Activated CD4-positive, alpha-beta T cell treated with anti-CD3 and anti-CD28 coated beads, Interleukin-2, amount 50 U/mL, for 16 hours (primary cell): ENCODE results near the gene RNF26.

Source experiments
- DNase-seq: peaks from one replicate; pipeline ENCODE4 v3.0.0-alpha.2; 2020

RNF26 gene

DNA sequence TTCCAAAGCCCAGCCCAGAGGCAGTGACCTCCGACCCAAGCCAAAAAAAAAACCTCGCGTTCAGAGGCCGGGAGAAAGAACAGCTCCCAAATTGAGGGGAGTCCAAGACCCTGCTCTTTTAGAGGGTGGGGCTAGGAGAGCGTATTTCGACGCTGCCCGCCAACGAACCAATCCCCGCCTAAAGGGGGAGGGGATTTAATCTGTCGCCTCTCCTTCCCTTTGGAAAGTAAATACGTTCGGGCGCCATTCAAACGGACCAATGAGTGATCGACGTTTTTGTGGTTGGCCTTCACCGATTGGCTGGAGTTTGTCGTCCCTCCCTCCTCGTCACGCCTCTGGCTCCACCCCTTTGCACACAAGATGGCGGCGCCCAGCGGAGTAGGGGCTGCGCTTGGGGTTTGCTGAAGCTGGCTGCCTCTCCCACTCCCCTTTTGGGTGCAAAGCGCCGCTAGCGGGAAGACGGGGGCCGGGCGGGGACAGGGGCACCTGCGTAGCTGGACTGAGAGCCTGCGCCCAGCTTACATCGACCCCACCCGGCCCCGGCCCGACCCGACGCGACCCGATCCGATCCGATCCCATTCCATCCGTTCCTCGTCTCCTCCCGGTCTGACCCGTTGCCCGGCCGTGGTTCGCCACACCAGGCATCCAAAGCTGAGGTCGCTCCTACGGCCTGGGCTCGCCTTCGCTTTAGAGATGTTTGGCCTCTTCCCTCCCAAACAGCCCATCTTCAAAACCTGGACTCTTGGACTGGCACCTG lies at the start of gene RNF26:
RNF26 (plus strand) TSS at position 354 of the 757 bp plus-strand sequence. CDS start 596 bp downstream, outside the sequence.
- peak; percentile 98 for DNase-seq

DNA sequence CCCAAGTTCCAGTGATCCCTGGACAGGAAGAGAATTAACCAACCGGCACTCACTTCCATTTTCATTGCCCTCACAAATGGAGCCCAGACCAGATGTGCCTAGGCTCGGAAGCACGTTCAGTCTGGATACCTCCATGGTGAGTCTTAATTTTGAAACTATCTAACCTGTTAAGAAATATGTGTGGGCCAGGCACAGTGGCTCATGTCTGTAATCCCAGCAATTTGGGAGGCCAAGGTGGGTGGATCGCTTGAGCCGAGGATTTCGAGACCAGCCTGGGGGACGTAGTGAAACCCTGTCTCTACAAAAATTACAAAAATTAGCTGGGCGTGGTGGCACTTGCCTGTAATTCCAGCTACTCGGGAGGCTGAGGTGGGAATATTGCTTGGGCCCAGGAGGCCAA lies 48.9 kb upstream of the RNF26 start:
- DNase-seq = no peak

DNA sequence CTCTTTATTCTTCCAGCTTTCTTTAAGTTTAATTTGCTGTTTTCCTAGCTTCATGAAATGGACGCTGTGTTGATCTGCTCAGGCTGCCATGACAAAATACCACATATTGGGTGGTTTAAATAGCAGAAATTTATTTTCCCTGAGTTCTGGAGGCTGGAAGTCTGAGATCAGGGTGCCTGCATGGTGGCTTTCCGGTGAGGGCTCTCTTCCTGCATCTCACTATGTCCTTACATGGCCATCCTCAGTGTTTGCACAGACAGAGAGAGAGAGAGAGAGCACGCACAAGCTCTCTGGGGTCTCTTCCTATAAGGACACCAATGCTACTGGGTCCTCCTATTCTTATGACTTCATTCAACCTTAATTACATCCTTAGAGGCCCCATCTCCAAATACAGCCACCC lies 46.1 kb upstream of the RNF26 start:
- no peak for DNase-seq

GRCh38 chr11:119290894-119291497 lies 43.3 kb upstream of the RNF26 start:
- DNase-seq = no peak

DNA sequence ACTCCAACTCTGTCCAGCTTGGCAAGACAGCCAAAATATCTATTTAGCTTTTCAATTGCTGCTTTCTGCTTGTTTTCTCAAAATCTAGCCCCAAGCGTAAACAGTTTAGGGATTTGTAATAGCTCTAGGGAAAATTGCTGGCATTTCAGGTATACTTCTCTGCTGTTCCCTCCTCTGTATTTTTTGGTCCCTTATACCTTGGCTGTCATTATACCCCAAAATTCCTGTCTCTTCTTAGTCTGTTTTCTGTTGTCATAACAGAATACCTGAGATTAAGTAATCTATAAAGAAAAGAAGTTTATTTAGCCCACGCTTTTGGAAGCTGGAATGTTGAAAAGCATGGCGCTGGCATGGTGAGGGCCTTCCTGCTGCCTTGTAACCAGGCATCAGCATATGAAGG lies 40.9 kb upstream of the RNF26 start:
- no peak for DNase-seq

DNA sequence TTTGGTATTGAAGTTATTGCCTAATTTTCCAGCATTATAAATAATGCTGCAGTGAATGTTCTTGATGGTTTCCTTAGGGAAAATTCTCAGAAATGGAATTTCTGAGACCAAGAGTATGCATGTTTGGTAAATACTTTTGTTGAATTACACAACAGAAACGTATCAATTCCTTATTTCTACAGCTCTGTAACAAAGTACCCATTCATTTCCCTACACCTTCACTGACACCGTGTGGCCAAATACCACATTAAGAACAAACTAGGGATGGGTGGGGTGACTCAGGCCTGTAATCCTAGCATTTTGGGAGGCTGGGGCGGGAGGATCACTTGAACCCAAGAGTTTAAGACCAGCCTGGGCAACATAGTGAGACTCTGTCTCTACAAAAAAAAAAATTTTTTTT lies 39.1 kb upstream of the RNF26 start:
- no peak for DNase-seq

- DNase-seq = no peak
These were observed 36.4 kb upstream of the RNF26 start for GRCh38 chr11:119297938-119298337.

DNA sequence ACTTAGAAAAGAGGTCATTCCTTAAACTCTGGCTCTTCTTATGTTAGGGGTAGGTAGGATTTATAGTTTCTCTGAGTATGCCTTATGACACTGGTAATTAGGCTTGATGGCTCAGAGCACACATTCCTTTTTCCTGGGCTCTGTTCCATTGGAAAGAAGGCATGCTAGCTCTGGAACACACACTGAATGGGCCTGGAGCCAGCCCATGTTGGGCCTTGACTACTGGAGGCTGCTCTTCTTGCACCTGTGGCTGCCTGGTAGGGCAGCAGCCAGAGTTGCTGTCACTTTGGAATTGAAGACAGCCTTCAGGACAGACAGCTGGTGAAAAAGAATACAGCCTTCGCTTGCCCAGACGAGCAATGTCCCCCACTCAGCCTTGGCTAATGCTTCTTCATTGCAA lies 35.6 kb upstream of the RNF26 start:
- no peak for DNase-seq

GRCh38 chr11:119299416-119299815 lies 34.9 kb upstream of the RNF26 start:
- DNase-seq = no peak

GRCh38 chr11:119300198-119300964 lies 33.9 kb upstream of the RNF26 start:
- no peak for DNase-seq

DNA sequence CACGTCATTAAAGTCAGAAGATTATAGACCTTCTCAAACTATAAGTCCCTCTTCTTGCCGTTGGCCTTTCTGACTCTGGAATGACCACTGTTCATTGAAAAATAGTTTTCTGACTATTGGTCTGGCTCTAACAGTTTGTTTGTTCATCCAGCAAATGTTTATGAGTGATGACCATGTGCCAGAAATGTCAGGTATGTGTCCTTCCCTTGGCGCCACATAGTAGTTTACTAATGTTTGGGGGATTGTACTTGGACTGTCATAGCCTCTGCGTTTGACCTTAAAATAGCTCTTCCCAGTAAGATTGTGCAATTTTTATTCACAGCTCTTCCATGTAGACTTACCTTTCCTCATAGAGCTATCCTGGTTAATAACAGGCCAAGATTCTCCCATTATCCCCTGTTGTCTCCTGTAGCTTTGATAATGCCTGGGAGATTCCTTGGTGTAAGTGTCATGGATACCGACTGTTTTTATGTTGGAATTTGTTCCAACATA lies 31.1 kb upstream of the RNF26 start:
- no peak for DNase-seq

DNA sequence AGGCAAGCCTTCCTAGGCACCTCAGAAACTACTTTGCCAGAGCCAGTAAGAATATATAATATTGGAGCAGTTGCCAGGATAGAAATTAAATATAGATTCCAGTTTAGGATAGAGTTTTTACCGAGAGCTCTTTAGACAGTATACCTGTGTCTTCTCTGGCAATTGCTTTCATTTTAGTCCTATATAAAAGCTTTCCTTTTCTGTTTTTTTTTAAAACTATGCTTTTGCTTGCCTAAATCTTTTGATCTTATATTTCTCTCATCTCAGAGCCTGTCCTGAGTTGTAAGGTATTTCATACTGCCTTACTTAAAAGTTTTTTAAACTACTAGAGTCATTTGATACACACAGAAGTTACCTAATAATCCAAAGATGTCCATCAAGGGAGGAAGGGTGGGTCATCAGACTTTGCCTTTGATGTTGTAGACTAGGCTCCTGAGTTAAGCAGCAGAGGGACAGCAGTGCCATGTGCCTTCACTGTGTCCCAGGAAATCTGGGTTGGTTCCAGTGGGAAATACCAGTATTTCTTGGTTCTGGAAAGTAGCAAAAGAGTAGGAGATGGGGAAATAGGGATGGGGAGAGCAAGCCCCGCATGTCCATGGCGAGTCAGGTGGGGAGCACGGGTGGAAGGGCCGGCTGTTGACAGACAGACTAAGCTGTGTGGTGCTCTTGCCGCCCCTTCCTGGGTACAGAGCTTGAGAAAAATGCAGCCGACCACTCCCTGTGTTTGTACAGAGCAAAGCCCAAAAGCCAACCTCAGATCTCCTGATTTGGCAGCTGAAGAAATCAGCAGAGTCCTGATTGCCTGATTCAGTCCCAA lies 28.6 kb upstream of the RNF26 start:
- DNase-seq = no peak

DNA sequence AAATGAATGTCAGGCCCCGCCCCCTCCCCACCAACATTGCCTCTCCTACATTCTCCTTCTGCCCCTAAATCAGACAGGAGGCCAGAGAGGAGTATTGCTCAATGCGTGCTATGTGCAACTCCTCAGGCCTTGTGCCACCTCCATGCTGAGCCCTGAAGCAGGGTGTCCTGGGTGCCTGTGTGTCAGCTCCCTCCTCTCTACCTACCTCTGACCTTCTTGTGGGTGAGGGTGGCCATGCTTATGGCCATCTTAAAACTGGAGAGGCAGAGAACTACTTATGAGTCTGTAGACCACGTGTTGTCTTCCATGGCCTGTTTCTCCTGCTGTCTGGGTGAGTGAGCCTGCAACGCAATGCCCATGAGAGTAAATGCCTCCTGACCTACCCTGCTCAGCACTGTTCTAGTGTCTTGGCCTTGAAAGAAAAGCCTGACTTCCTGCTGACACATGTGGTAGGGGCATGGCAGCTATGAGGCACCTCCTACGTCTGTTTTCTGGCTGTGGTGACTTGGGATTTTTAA lies 27.9 kb upstream of the RNF26 start:
- DNase-seq = peak; percentile 42

DNA sequence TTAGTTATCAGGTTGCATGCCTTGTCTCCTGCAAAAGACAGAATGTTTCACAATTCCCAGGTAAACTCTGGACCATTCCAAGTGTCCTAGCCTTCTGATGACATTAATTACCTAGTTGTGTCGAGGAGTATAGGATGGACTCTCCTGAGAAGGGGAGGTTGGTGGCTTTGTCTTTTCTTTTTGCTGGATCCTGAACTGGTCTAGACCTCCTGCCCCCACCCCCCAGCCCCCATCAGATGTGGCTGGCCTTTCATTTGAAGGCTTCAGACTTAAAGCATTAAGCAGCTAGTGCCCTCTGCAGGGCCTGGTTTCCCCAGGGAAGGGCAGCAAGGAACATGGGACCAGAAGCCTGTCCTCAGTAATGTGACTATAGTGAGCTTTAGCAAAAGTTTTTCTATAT lies 27.1 kb upstream of the RNF26 start:
- no peak for DNase-seq

DNA sequence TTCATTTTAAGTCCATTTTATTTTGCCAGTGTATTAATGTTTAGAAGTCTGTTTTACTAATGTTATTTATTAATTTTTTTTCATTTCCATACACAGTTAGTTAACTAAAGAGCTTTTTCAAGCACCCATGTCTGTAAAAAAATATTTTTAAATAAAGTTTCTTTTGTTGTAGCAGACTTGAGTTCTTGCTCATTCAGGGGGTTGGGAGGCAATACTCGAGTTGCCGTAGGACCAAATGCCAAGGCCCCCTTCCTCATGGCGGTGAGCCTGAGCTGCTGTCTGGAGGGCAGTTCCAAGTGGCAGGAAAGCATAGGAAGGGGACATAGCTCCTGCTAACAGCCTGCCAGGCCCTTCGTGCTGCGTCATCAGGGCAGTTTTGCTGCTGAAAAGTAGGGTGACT lies 26.4 kb upstream of the RNF26 start:
- DNase-seq = no peak

DNA sequence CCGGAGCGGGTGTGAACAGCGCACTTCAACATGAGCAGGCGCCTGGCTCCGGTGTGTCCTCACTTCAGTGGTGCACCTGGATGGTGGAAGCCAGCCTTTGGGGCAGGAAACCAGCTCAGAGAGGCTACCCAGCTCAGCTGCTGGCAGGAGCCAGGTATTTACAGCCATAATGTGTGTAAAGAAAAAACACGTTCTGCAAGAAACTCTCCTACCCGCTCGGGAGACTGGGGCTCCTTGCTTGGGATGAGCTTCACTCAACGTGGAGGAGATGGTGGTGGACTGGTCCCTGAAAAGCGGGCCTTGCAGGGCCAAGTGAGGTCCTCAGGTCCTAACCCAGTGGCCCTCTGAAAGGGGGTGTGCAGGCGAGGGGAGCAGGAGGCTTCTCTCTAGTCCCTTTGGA lies 24.9 kb upstream of the RNF26 start:
- no peak for DNase-seq

GRCh38 chr11:119309953-119310681 lies 24.2 kb upstream of the RNF26 start:
- no peak for DNase-seq

DNA sequence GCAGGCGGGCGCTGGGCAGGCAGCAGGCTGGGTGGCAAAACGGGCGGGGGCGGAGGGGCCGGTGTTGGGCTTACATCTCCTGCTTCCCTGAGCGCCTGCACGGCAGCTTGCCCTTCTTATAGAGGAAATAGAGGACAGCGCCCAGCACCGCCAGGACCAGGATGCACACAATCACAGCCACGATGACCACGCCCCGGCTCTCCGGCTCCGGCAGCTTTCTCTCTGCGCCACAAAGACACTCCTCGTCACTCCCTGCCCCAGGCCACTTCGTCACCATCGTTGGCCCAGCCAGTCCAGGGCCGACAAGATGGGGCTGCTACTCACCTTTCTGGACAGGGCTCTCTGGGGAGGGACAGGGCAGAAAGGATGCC lies 23.7 kb upstream of the RNF26 start:
- no peak for DNase-seq

DNA sequence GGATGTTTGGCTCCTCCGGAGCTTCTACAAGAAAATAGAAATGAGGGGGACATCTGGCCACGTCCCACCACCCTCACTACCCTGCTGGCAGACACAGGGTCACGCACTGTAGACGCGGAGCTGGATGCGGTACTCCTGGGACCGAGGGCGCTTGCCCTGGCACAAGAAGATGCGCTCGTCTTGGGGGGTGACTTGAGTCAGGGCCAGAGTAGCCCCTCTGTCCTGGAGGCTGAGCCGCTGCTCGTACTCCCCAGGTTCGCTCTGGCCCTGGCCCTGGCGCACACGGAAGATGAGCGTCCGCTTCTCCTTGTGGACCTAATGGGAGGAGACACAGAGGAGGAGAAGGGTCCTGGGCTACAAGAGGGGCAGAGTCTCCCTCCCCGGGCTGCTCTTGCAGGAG lies 19.6 kb upstream of the RNF26 start:
- no peak for DNase-seq

DNA sequence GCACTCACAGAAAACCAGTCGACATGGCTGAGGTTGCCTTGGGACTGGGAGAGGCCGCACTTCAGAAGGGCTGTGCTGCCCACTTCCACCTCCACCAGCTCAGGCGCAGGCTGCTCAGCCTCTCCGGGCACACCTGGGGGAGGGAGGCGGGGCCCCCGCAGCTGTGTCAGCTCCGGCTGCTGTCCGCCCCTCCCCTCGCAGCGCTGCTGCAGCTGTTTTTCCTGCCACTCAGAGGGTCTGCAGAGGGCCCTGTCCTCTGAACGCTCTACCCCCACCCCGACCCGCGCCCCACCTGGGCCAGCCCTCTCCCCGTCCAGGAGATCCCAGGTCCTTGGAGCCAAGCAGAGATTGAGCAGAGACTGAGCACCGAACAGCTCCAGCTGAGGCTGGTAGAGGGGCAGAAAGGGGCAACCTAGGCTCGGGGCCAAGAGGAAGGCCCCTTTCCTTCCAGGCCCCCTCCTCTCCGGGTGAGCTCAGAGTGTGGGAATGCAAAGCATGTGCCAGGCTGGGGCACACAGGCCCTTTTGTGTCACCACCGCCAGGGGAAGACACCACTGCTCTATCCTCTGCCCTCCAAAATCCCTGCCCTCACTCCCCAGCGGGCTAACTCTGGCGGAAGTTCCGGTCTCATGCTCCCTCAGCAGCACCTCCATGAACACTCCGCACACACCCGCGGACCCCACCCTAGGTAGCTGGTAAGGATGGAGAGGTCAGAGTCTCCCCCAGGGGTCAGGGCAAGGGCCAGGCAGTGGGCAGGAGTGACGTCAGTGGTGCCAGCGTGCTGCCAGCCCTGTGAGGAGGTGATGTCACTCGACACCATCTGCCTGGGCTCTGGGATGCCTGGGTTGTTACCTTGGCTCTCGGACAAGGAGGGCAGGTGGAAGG lies 19.0 kb upstream of the RNF26 start:
- DNase-seq = peak; percentile 46
